A673 (cell line): ENCODE results near the gene NOC3L. TPM values are rescaled to one million over a fixed set of nuclear protein-coding genes. Genes with fewer than 3 reads are reported as not detected.

Experiments used
- BruUV-seq: library from RNA; stranded (reverse); fragments of 400-500 nt; replicated peaks from 2 replicates; lab custom pipeline; 2021; lab: Mats Ljungman, UMichigan
- CTCF ChIA-PET: fragments of 300-600 bp; sonication (Branson Sonifier 250); formaldehyde crosslinking; loops from one replicate; lab custom pipeline; 2022; ENCODE audit warnings: antibody characterized with exemption; lab: Charles Lee
- POLR2A ChIA-PET: fragments of 300-600 bp; sonication (Branson Sonifier 250); formaldehyde crosslinking; loops from one replicate; lab custom pipeline; 2022; ENCODE audit warnings: antibody characterized with exemption; ENCODE audit not compliant: low non-redundant PET; lab: Charles Lee
- DNase-seq: peaks from one replicate; pipeline ENCODE4 v3.0.0-alpha.2; 2015; ENCODE audit warnings: low spot score
- H3K27ac ChIP-seq: fragments of 200-600 bp; sonication (generic); 2 replicates; pipeline ENCODE4 v1.5.1; 2016; ENCODE audit warnings: mixed run types, low read depth, mild to moderate bottlenecking, mixed read lengths, antibody characterized with exemption, low read length; ENCODE audit not compliant: poor library complexity, severe bottlenecking
- H3K27me3 ChIP-seq: fragments of 200-600 bp; sonication (generic); replicated peaks from 2 replicates; pipeline ENCODE4 v1.6.1; 2017; ENCODE audit warnings: mixed run types, low read depth, mild to moderate bottlenecking, mixed read lengths, antibody characterized with exemption, low read length; ENCODE audit not compliant: insufficient read depth, poor library complexity
- H3K36me3 ChIP-seq: fragments of 200-600 bp; sonication (generic); 2 replicates; pipeline ENCODE4 v1.6.1; 2016; ENCODE audit warnings: mixed run types, mild to moderate bottlenecking, mixed read lengths, antibody characterized with exemption, low read length; ENCODE audit not compliant: insufficient read depth, poor library complexity, severe bottlenecking
- H3K4me1 ChIP-seq: fragments of 200-600 bp; sonication (generic); 2 replicates; pipeline ENCODE4 v1.6.1; 2017; ENCODE audit warnings: mixed run types, mild to moderate bottlenecking, mixed read lengths, antibody characterized with exemption, low read length; ENCODE audit not compliant: insufficient read depth, poor library complexity, severe bottlenecking
- H3K4me3 ChIP-seq: fragments of 200-600 bp; sonication (generic); 2 replicates; pipeline ENCODE4 v1.5.1; 2016; ENCODE audit warnings: low read depth, mixed run types, mild to moderate bottlenecking, mixed read lengths, low read length; ENCODE audit not compliant: poor library complexity, severe bottlenecking
- H3K9me3 ChIP-seq: fragments of 200-600 bp; sonication (generic); 2 replicates; pipeline ENCODE4 v1.6.1; 2016; ENCODE audit warnings: mixed run types, low read depth, mild to moderate bottlenecking, mixed read lengths, antibody characterized with exemption, low read length; ENCODE audit not compliant: poor library complexity, severe bottlenecking
- EZH2 ChIP-seq: fragments of 200-600 bp; sonication (generic); IDR thresholded peaks from 2 replicates; pipeline ENCODE4 v1.6.1; 2017; ENCODE audit warnings: borderline replicate concordance, low read depth, mild to moderate bottlenecking, mixed read lengths, antibody characterized with exemption, low read length; ENCODE audit not compliant: poor library complexity, severe bottlenecking
- intact Hi-C: fragments of 100-400 bp; cut with micrococcal nuclease; formaldehyde crosslinking; loops from one replicate; pipeline ENCODE4 v1.10.0; 2022; ENCODE audit not compliant: unreplicated experiment
- total RNA-seq: library from RNA; stranded (reverse); gene quantifications from 2 replicates; pipeline ENCODE4 v1.2.3, GENCODE V29; 2021
- TF ChIP-seq, protein P1 (sequence below): fragments of 300-800, 200-600 bp; sonication (generic); conservative IDR thresholded peaks from 2 replicates; pipeline ENCODE4 v1.5.1; 2017; ENCODE audit warnings: low read depth, mild to moderate bottlenecking, antibody characterized with exemption, low read length, moderate library complexity, mixed read lengths

The NOC3L gene
- total RNA-seq, 1 experiment from 2014 or later, result 48.6 TPM

DNA sequence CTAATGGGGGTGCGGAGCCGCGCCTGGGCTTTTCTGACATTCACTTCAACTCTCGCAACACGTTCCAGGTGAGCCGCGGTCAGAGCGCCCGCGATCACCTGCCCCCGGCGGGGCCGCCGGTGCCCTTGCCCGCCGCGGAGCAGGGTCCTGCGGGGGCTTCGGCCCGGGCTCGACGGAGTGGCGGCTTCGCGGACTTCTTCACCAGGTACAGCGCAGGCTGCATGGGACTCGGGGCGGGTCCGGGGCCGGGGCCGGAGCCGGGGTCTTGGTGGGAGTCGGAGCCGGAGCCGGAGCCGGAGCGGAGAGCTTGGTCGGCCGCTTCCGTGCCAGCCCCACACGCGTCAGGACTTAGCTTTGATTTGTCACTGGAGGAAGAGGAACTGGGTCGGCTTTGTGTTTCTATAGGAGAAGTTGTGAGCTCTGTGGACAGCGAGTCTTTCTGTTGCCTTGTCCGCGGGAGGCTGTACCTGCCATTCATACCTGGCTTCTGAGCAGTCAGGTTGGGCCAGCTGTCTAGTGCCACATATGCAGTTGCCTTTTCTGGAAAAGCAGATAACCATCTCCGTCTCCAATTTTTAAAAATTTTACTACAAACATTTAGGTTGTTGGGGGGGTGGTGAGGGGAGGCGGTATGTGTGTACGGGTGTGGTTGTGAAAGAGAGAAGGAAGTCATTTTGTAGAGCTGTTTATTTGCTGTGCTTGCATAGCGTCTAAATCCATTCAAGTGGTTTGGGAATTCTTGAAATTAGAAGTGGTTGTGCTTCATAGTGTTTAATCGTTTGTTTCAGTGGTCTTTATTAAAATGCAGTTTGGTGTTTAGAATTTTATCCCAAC is 40.9 kb upstream of the NOC3L start:
- DNase-seq, result peak; percentile 45
- TF ChIP-seq, protein P1, sequence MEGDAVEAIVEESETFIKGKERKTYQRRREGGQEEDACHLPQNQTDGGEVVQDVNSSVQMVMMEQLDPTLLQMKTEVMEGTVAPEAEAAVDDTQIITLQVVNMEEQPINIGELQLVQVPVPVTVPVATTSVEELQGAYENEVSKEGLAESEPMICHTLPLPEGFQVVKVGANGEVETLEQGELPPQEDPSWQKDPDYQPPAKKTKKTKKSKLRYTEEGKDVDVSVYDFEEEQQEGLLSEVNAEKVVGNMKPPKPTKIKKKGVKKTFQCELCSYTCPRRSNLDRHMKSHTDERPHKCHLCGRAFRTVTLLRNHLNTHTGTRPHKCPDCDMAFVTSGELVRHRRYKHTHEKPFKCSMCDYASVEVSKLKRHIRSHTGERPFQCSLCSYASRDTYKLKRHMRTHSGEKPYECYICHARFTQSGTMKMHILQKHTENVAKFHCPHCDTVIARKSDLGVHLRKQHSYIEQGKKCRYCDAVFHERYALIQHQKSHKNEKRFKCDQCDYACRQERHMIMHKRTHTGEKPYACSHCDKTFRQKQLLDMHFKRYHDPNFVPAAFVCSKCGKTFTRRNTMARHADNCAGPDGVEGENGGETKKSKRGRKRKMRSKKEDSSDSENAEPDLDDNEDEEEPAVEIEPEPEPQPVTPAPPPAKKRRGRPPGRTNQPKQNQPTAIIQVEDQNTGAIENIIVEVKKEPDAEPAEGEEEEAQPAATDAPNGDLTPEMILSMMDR, result no peak
- TF ChIP-seq EZH2, result peak; percentile 86
- H3K36me3 ChIP-seq, result no peaks in the 10 kb centered on the region
- CTCF ChIA-PET, result interaction anchor here (0.6 kb wide), 1 partner anchor 40 kb away, joined by 3 read pairs; no protein-coding TSS in a partner anchor
- no peaks in the 10 kb centered on the region for H3K9me3 ChIP-seq
- peaks cover 66% of the 10 kb centered on the region for H3K27me3 ChIP-seq
- POLR2A ChIA-PET, result no interaction called here
- intact Hi-C loops, result no loop called here
- no peak overlapping the region for H3K27ac ChIP-seq
- peaks cover 7% of the 10 kb centered on the region for H3K4me1 ChIP-seq
- no TSS peak for BruUV-seq
- H3K4me3 ChIP-seq, result peak overlapping the region; percentile 54

DNA sequence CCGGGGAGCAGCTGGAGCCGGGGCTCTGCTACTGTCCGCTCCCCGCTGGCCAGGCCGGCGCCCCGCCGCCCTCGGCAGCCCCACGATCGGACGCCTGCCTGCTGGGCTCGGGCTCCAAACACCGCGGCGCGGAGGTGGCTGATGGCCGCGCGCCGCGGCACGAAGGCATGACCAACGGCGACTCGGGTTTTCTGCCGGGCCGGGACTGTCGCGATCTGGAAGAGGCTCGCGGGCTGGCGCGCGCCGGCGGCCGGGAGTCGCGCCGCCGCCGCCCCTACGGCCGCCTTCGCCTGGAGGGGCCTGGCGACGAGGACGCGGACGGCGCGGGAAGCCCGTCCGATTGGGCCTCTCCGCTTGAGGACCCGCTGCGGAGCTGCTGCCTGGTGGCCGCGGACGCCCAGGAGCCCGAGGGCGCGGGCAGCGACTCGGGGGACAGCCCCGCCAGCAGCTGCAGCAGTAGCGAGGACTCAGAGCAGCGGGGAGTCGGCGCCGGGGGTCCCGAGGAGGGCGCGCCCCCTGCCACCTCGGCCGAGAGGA is 40.2 kb upstream of the NOC3L start:
- BruUV-seq, result no TSS peak
- CTCF ChIA-PET, result interaction anchor here (0.6 kb wide), 1 partner anchor 41 kb away, joined by 3 read pairs; no protein-coding TSS in a partner anchor
- peak; percentile 21 for DNase-seq
- no peaks in the 10 kb centered on the region for H3K9me3 ChIP-seq
- no peak overlapping the region for H3K27ac ChIP-seq
- TF ChIP-seq, protein P1, result no peak
- TF ChIP-seq EZH2, result no peak
- H3K27me3 ChIP-seq, result peaks cover 59% of the 10 kb centered on the region
- H3K36me3 ChIP-seq, result no peaks in the 10 kb centered on the region
- intact Hi-C loops, result no loop called here
- peak overlapping the region; percentile 54 for H3K4me3 ChIP-seq
- POLR2A ChIA-PET, result no interaction called here
- H3K4me1 ChIP-seq, result peaks cover 7% of the 10 kb centered on the region

DNA sequence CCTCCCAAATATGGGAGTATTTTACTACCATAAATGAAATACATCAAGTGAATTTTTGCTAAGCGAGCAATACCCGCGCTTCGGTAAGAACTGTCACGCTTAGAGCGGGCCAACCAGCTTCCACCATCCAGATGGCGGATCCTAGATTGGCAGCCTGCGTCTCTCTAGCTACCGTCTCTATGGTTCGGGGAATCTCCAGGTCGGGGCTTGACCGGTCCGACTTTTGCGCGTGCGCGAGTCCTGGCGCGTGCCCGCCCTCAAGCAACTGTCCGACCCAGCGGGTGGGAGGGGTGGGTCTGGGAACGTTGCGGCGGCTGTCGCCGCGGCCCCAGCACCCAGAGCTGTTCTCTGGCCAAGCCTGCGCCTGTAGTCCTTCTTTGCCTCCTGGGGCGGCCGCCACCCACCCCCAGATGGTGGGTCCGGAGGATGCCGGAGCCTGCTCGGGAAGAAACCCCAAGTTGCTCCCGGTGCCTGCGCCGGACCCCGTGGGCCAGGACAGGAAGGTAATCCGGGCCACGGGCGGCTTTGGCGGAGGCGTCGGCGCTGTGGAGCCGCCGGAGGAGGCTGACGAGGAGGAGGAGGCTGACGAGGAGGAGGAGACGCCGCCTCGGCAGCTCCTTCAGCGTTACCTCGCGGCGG is 39.6 kb upstream of the NOC3L start, which contains the start of gene TBC1D12:
TSS of gene TBC1D12 (plus strand) at position 338 of the 639 bp plus-strand sequence. CDS start at position 411, 73 bp downstream.
- ChIA-PET CTCF (no interaction called here), POLR2A (no interaction called here)
- H3K27me3 ChIP-seq, result peaks cover 53% of the 10 kb centered on the region
- peak; percentile 67 for DNase-seq
- H3K4me1 ChIP-seq, result peaks cover 7% of the 10 kb centered on the region
- BruUV-seq, result no TSS peak
- no peaks in the 10 kb centered on the region for H3K36me3 ChIP-seq
- no peaks in the 10 kb centered on the region for H3K9me3 ChIP-seq
- no peak within 1 kb of the TSS for H3K27ac ChIP-seq
- H3K4me3 ChIP-seq, result peak within 1 kb of the TSS; percentile 54
- intact Hi-C loops, result no loop called here
- TF ChIP-seq EZH2, result no peak
- TF ChIP-seq, protein P1, result no peak
